WI38 (cell line): ENCODE data around the gene ADH5.
"Not testable (repeated sequence)": the region's sequence is repeated elsewhere in the genome, so short reads cannot be mapped to it uniquely, and the experiment has no call there.

Experiments used
- H3K4me3 ChIP-seq: 2 replicates; pipeline ENCODE4 v1.5.1; 2011; ENCODE audit warnings: low read depth, mild to moderate bottlenecking, control low read depth, low read length
- CTCF ChIP-seq: IDR thresholded peaks from 2 replicates; pipeline ENCODE4 v1.5.1; 2012; ENCODE audit warnings: low read depth, mild to moderate bottlenecking, control low read depth, low read length

The ADH5 gene

GRCh38 chr4:99027304-99027703 lies 61.3 kb downstream of the ADH5 start:
- no peak overlapping the region for H3K4me3 ChIP-seq
- TF ChIP-seq CTCF: no peak

- no peak overlapping the region for H3K4me3 ChIP-seq
- no peak for TF ChIP-seq CTCF
These were observed 63.1 kb downstream of the ADH5 start for GRCh38 chr4:99025506-99025905.

GRCh38 chr4:99024481-99025275 lies 63.9 kb downstream of the ADH5 start:
- no peak overlapping the region for H3K4me3 ChIP-seq
- TF ChIP-seq CTCF: no peak

GRCh38 chr4:99023800-99024251 lies 64.8 kb downstream of the ADH5 start:
- not testable (repeated sequence) for H3K4me3 ChIP-seq

GRCh38 chr4:99022566-99022965 lies 66.0 kb downstream of the ADH5 start:
- no peak for TF ChIP-seq CTCF
- H3K4me3 ChIP-seq: peak overlapping the region; percentile 37

GRCh38 chr4:99021386-99021785 lies 67.2 kb downstream of the ADH5 start:
- no peak for TF ChIP-seq CTCF
- no peak overlapping the region for H3K4me3 ChIP-seq
